ENCODE results near the gene CACNA1C. TPM values are rescaled to one million over a fixed set of nuclear protein-coding genes. Genes with fewer than 3 reads are reported as not detected.

Gene CACNA1C
- total and polyA plus RNA-seq, 2 of the 4 experiments (the other 2 are of a cell fraction), result 1.6 to 2.6 TPM

GRCh38 chr12:2673966-2674810 is 621.4 kb downstream of the CACNA1C start:
- H4K5ac ChIP-seq (ENCODE audit: low read depth, low read length), result no peak overlapping the region
- WGBS, 2 experiments (ENCODE audit: extremely low coverage in 2 of 2, insufficient read length in 1 of 2), result 85% methylated on average over 3 of the region's 18 CpGs; no CpG with 5 or more reads in 1 of the 2 experiments
- no peaks in the 10 kb centered on the region for H3K27me3 ChIP-seq (ENCODE audit: control insufficient read depth, insufficient read depth, low read length)
- no peak overlapping the region for H4K91ac ChIP-seq (ENCODE audit: insufficient read depth, low read depth, low read length)
- in situ Hi-C loops (cut with MboI; ENCODE audit: low sequenced_read_pairs), result no loop called here
- H2BK15ac ChIP-seq (ENCODE audit: low read depth, low read length), result no peak overlapping the region
- no peak overlapping the region for H3K4me3 ChIP-seq (ENCODE audit: insufficient read depth, low read depth, low read length)
- no peak overlapping the region for H3K14ac ChIP-seq (replicated peaks; ENCODE audit: low read depth, low read length)
- DNase-seq (no peak), ATAC-seq (ENCODE audit: low read depth) (no peak)
- H3K9me3 ChIP-seq (ENCODE audit: control insufficient read depth, insufficient read depth, low read length), result no peaks in the 10 kb centered on the region
- dilution Hi-C loops (cut with HindIII; ENCODE audit: low sequenced_read_pairs, unreplicated experiment), result no loop called here
- no peak overlapping the region for H2BK20ac ChIP-seq (ENCODE audit: low read depth, low read length)
- H3K18ac ChIP-seq (ENCODE audit: low read depth, low read length), result no peak overlapping the region
- H3K36me3 ChIP-seq (ENCODE audit: control insufficient read depth, insufficient read depth, low read length), result peaks cover 29% of the 10 kb centered on the region
- H2AK9ac ChIP-seq (replicated peaks; ENCODE audit: low read depth, low read length, poor library complexity), result no peak overlapping the region
- no peak overlapping the region for H2BK5ac ChIP-seq (ENCODE audit: low read depth, low read length, poor library complexity, severe bottlenecking)
- H3K4me1 ChIP-seq (ENCODE audit: control insufficient read depth, insufficient read depth, low read length), result no peaks in the 10 kb centered on the region
- H3K4me2 ChIP-seq (ENCODE audit: low read depth, low read length), result no peak overlapping the region
- CTCF ChIA-PET, result no interaction called here
- H2AFZ ChIP-seq (replicated peaks; ENCODE audit: low read length, poor library complexity), result no peak overlapping the region
- no peaks in the 10 kb centered on the region for H3K9me1 ChIP-seq (ENCODE audit: insufficient read depth, low read length)
- no peak overlapping the region for H2BK120ac ChIP-seq (ENCODE audit: low read depth, low read length)
- no TSS peak for BruUV-seq (replicated peaks)
- POLR2A ChIA-PET (ENCODE audit: unreplicated experiment), result no interaction called here
- H3K79me1 ChIP-seq (ENCODE audit: low read depth in 1 of 2, low read length in 2 of 2), result no peaks in the 10 kb centered on the region
- H3K23ac ChIP-seq (ENCODE audit: low read depth, low read length), result no peak overlapping the region
- no peak overlapping the region for H3K56ac ChIP-seq (ENCODE audit: extremely low read depth, insufficient read depth, low read length)
- no peaks in the 10 kb centered on the region for H4K20me1 ChIP-seq (ENCODE audit: insufficient read depth, low read length)
- no peak overlapping the region for H3K9ac ChIP-seq (ENCODE audit: low read depth, low read length)
- no peak overlapping the region for H2AK5ac ChIP-seq (ENCODE audit: low read depth, low read length)
- no peak overlapping the region for H3K4ac ChIP-seq (ENCODE audit: low read depth, low read length)
- intact Hi-C loops (cut with micrococcal nuclease), result no loop called here
- no peak overlapping the region for H3K27ac ChIP-seq (ENCODE audit: insufficient read depth, low read length)
- H4K8ac ChIP-seq (ENCODE audit: low read depth in 2 of 2, low read length in 2 of 2), result no peak overlapping the region
- 0 out of 2 replicates have a peak, but pooled peaks have one; percentile 5 for TF ChIP-seq MAFK (IDR thresholded peaks at IDR 0.05; ENCODE audit: low read depth, low read length)
- 0 out of 2 replicates have a peak, but pooled peaks have one; percentile 4 for TF ChIP-seq CTCF (conservative IDR thresholded peaks at IDR 0.05; ENCODE audit: low read depth, low read length)
- no peak for TF ChIP-seq BHLHE40 (IDR thresholded peaks at IDR 0.05; ENCODE audit: low read depth, low read length)

Data from IMR-90 (cell line).